ENCODE results near the gene PIGH.
"Not testable (repeated sequence)": the region's sequence is repeated elsewhere in the genome, so short reads cannot be mapped to it uniquely, and the experiment has no call there.

Gene PIGH

DNA sequence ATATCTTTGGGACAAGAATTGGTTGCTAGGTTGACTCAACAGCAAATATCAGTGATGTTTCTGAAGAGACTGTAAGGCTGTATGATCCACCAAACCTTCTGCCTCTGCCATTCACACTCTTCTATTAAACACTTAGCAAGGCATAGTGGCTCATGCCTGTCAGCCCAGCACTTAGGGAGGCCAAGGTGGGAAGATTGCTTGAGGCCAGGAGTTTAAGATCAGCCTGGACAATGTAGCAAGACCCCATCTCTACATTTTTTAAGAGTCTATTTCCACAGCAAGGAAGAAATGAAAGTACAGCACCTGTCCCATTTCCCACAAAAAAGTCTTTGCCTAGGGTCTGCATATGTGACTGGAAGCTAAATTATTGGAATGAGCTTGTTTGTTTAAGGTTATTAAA lies 27.5 kb upstream of the PIGH start:
- Histone ChIP-seq H2AFZ (ENCODE audit: low read length) (no peak overlapping the region), H4K20me1 (ENCODE audit: insufficient read depth, low read length, poor library complexity, severe bottlenecking) (no peaks in the 10 kb centered on the region), H3K9me3 (ENCODE audit: insufficient read depth, low read depth, low read length) (no peaks in the 10 kb centered on the region), H3F3A (ENCODE audit: low read depth) (no peaks in the 10 kb centered on the region; the same call in 1 of the 2 replicates), H3K36me3 (ENCODE audit: insufficient read depth, low read length) (no peaks in the 10 kb centered on the region), H3K9me2 (replicated peaks; ENCODE audit: low read depth, low read length) (no peaks in the 10 kb centered on the region), H3K9ac (ENCODE audit: low read depth, low read length, poor library complexity, severe bottlenecking) (no peak overlapping the region), H3K79me2 (ENCODE audit: insufficient read depth, low read length) (no peaks in the 10 kb centered on the region), H3K4me2 (ENCODE audit: low read depth, low read length, poor library complexity, severe bottlenecking) (no peak overlapping the region), H3K27me3 (ENCODE audit: insufficient read depth, low read length, poor library complexity, severe bottlenecking) (no peaks in the 10 kb centered on the region), H3K4me1 (ENCODE audit: insufficient read depth, low read length, poor library complexity, severe bottlenecking) (peaks cover 8% of the 10 kb centered on the region), H3K4me3 (ENCODE audit: low read length, poor library complexity, severe bottlenecking) (no peak overlapping the region)
- TF ChIP-seq CTCF (conservative IDR thresholded peaks at IDR 0.05; ENCODE audit: low read length), result no peak
- TF ChIP-seq EZH2phosphoT487 (IDR thresholded peaks at IDR 0.05; ENCODE audit: borderline replicate concordance), result no peak

- not testable (repeated sequence) for H2AFZ ChIP-seq (ENCODE audit: low read length); H3K4me3 ChIP-seq (ENCODE audit: low read length, poor library complexity, severe bottlenecking); H3K9me2 ChIP-seq (replicated peaks; ENCODE audit: low read depth, low read length); H3K9me3 ChIP-seq (ENCODE audit: insufficient read depth, low read depth, low read length); H3K4me2 ChIP-seq (ENCODE audit: low read depth, low read length, poor library complexity, severe bottlenecking); H3F3A ChIP-seq (ENCODE audit: low read depth); H3K36me3 ChIP-seq (ENCODE audit: insufficient read depth, low read length); H3K79me2 ChIP-seq (ENCODE audit: insufficient read depth, low read length); H3K27me3 ChIP-seq (ENCODE audit: insufficient read depth, low read length, poor library complexity, severe bottlenecking); H3K9ac ChIP-seq (ENCODE audit: low read depth, low read length, poor library complexity, severe bottlenecking); H4K20me1 ChIP-seq (ENCODE audit: insufficient read depth, low read length, poor library complexity, severe bottlenecking)
- peaks cover 14% of the 10 kb centered on the region for H3K4me1 ChIP-seq (ENCODE audit: insufficient read depth, low read length, poor library complexity, severe bottlenecking)
Observed at GRCh38 chr14:67626131-67626530, 26.1 kb upstream of the PIGH start.

DNA sequence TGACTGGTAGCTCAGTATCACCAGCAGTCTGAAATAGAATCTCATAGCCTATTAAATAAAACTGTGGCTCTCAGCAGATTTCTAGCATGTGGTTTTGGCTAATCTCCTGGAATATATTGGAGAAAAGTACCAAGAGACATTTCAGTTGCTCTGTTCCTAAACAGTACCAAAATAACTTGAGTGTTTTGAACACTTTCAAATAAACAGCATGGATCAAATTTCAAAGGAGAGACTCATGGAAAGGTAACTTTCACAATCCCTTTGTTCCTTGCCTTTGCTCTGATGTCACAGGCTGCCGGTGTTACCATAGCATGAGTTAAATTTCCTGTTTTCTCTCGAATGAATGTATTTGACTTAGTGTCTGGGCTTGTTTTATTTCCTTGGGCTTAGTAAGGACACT lies 23.0 kb upstream of the PIGH start:
- no peaks in the 10 kb centered on the region; the same call in 1 of the 2 replicates for H3F3A ChIP-seq (ENCODE audit: low read depth)
- no peaks in the 10 kb centered on the region for H3K79me2 ChIP-seq (ENCODE audit: insufficient read depth, low read length)
- no peaks in the 10 kb centered on the region for H4K20me1 ChIP-seq (ENCODE audit: insufficient read depth, low read length, poor library complexity, severe bottlenecking)
- H3K36me3 ChIP-seq (ENCODE audit: insufficient read depth, low read length), result no peaks in the 10 kb centered on the region
- H3K9ac ChIP-seq (ENCODE audit: low read depth, low read length, poor library complexity, severe bottlenecking), result peak overlapping the region; percentile 41
- H3K4me2 ChIP-seq (ENCODE audit: low read depth, low read length, poor library complexity, severe bottlenecking), result peak overlapping the region; percentile 65
- no peaks in the 10 kb centered on the region for H3K9me2 ChIP-seq (replicated peaks; ENCODE audit: low read depth, low read length)
- peak overlapping the region; percentile 54 for H3K4me3 ChIP-seq (ENCODE audit: low read length, poor library complexity, severe bottlenecking)
- H3K9me3 ChIP-seq (ENCODE audit: insufficient read depth, low read depth, low read length), result no peaks in the 10 kb centered on the region
- no peaks in the 10 kb centered on the region for H3K27me3 ChIP-seq (ENCODE audit: insufficient read depth, low read length, poor library complexity, severe bottlenecking)
- H2AFZ ChIP-seq (ENCODE audit: low read length), result peak overlapping the region; percentile 78; the same call in 1 of the 2 replicates
- H3K4me1 ChIP-seq (ENCODE audit: insufficient read depth, low read length, poor library complexity, severe bottlenecking), result peaks cover 26% of the 10 kb centered on the region
- TF ChIP-seq EZH2phosphoT487 (IDR thresholded peaks at IDR 0.05; ENCODE audit: borderline replicate concordance), result no peak
- no peak for TF ChIP-seq CTCF (conservative IDR thresholded peaks at IDR 0.05; ENCODE audit: low read length)

GRCh38 chr14:67622675-67623074 lies 22.6 kb upstream of the PIGH start:
- H2AFZ ChIP-seq (ENCODE audit: low read length), result peak overlapping the region; percentile 78; the same call in 1 of the 2 replicates
- peak overlapping the region; percentile 54 for H3K4me3 ChIP-seq (ENCODE audit: low read length, poor library complexity, severe bottlenecking)
- H3K4me1 ChIP-seq (ENCODE audit: insufficient read depth, low read length, poor library complexity, severe bottlenecking), result peaks cover 26% of the 10 kb centered on the region
- no peaks in the 10 kb centered on the region for H3K36me3 ChIP-seq (ENCODE audit: insufficient read depth, low read length)
- H4K20me1 ChIP-seq (ENCODE audit: insufficient read depth, low read length, poor library complexity, severe bottlenecking), result no peaks in the 10 kb centered on the region
- no peaks in the 10 kb centered on the region for H3K79me2 ChIP-seq (ENCODE audit: insufficient read depth, low read length)
- peak overlapping the region; percentile 41 for H3K9ac ChIP-seq (ENCODE audit: low read depth, low read length, poor library complexity, severe bottlenecking)
- TF ChIP-seq CTCF (conservative IDR thresholded peaks at IDR 0.05; ENCODE audit: low read length) (no peak), EZH2phosphoT487 (IDR thresholded peaks at IDR 0.05; ENCODE audit: borderline replicate concordance) (no peak)
- no peaks in the 10 kb centered on the region; the same call in 1 of the 2 replicates for H3F3A ChIP-seq (ENCODE audit: low read depth)
- H3K27me3 ChIP-seq (ENCODE audit: insufficient read depth, low read length, poor library complexity, severe bottlenecking), result no peaks in the 10 kb centered on the region
- H3K9me2 ChIP-seq (replicated peaks; ENCODE audit: low read depth, low read length), result no peaks in the 10 kb centered on the region
- peak overlapping the region; percentile 65 for H3K4me2 ChIP-seq (ENCODE audit: low read depth, low read length, poor library complexity, severe bottlenecking)
- no peaks in the 10 kb centered on the region for H3K9me3 ChIP-seq (ENCODE audit: insufficient read depth, low read depth, low read length)
